ENCODE data around the gene KRTAP5-8. TPM values are rescaled to one million over a fixed set of nuclear protein-coding genes. Genes with fewer than 3 reads are reported as not detected.

KRTAP5-8 gene
- total and polyA plus RNA-seq, 2 experiments from 2014 or later = not detected

DNA sequence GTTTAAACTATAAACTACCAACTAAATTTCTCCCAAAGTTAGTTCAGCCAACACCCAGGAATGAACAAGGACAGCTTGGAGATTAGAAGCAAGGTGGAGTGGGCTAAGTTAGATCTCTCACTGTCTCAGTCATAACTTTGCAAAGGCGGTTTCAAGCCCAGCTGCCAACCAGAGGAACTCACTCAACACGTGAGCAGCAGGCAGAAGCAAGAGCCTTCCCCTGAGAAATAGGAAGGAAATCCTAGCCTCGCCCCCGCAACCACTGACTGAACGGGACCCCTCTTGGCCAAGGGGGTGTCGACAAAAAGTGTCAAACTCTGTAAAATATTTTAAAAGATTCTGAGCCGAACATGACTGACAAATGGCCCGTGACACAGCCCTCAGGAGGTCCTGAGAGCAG lies 6.0 kb downstream of the KRTAP5-8 start:
- Histone ChIP-seq H3K9me3 (ENCODE audit: low read depth) (no peaks in the 10 kb centered on the region), H3K27me3 (no peaks in the 10 kb centered on the region), H3K4me1 (ENCODE audit: low read depth) (no peaks in the 10 kb centered on the region), H3K27ac (no peak overlapping the region), H3K4me3 (no peak overlapping the region), H3K36me3 (no peaks in the 10 kb centered on the region)
- TF ChIP-seq, protein P1, sequence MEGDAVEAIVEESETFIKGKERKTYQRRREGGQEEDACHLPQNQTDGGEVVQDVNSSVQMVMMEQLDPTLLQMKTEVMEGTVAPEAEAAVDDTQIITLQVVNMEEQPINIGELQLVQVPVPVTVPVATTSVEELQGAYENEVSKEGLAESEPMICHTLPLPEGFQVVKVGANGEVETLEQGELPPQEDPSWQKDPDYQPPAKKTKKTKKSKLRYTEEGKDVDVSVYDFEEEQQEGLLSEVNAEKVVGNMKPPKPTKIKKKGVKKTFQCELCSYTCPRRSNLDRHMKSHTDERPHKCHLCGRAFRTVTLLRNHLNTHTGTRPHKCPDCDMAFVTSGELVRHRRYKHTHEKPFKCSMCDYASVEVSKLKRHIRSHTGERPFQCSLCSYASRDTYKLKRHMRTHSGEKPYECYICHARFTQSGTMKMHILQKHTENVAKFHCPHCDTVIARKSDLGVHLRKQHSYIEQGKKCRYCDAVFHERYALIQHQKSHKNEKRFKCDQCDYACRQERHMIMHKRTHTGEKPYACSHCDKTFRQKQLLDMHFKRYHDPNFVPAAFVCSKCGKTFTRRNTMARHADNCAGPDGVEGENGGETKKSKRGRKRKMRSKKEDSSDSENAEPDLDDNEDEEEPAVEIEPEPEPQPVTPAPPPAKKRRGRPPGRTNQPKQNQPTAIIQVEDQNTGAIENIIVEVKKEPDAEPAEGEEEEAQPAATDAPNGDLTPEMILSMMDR (IDR thresholded peaks at IDR 0.05; ENCODE audit: low read depth, low read length) = no peak
- no peak for DNase-seq (ENCODE audit: low read depth in 1 of 2, low spot score in 1 of 2)

DNA sequence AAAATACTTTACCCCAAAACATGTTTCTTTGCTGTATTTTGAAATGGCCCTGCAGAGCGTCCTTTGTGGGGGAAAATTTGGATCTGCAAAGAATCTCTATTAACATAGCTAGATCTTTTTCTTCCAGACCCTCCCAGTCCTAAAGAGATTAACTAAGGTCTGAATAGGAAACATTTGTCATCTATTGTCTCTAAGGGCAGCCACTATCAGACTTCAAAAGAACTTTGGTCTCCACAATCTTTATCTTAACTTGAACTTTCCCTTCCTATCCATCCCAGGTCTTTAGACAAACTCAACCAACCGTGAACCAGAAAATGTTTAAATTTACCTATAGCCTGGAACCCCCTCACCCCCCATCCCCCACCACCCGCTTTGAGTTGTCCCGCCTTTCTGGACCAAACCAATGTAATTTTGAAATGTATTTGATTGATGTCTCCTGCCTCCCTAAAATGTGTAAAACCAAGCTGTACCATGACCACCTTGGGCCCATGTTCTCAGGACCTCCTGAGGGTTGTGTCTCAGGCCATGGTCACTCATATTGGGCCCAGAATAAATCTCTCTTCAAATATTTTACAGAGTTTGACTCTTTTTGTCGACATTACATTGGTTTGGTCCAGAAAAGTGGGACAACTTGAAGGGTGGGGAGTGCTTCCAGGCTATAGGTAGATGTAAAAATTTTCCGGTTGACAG lies 6.8 kb downstream of the KRTAP5-8 start:
- Histone ChIP-seq H3K9me3 (ENCODE audit: low read depth) (no peaks in the 10 kb centered on the region), H3K4me3 (no peak overlapping the region), H3K36me3 (no peaks in the 10 kb centered on the region), H3K27ac (no peak overlapping the region), H3K27me3 (no peaks in the 10 kb centered on the region), H3K4me1 (ENCODE audit: low read depth) (no peaks in the 10 kb centered on the region)
- TF ChIP-seq, protein P1 (IDR thresholded peaks at IDR 0.05; ENCODE audit: low read depth, low read length) = no peak
- no peak for DNase-seq (ENCODE audit: low read depth in 1 of 2, low spot score in 1 of 2)

DNA sequence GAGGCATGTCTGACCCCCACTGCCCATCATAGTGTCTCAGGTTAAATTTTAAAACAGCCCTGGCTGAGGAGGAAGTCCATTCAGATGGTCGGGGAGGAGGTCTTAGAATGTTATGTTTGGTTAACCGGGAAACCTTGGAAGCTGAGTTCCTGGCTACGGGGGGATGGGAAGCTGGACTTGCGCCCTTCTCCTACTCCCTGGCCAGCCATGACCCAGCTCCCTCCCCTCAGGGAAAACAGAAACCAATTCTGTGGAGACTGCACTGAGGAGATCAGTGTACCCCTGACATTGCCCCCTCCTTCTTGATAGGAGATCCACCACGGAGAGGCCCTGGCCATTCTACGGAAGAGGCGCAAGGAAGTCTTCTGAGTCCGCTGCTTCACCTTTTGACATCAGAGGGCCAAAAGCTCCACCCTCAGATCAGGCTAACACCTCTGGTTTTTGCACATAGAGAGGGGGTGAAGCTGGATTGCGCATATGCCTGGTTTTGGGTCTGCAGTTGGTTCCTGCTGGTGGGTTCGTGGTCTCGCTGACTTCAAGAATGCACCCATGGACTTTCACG lies 7.7 kb downstream of the KRTAP5-8 start:
- no peaks in the 10 kb centered on the region for H3K27me3 ChIP-seq
- no peak overlapping the region for H3K27ac ChIP-seq
- H3K4me3 ChIP-seq = no peak overlapping the region
- no peaks in the 10 kb centered on the region for H3K4me1 ChIP-seq (ENCODE audit: low read depth)
- no peaks in the 10 kb centered on the region for H3K9me3 ChIP-seq (ENCODE audit: low read depth)
- no peak for DNase-seq (ENCODE audit: low read depth in 1 of 2, low spot score in 1 of 2)
- TF ChIP-seq, protein P1 (IDR thresholded peaks at IDR 0.05; ENCODE audit: low read depth, low read length) = no peak
- H3K36me3 ChIP-seq = no peaks in the 10 kb centered on the region

DNA sequence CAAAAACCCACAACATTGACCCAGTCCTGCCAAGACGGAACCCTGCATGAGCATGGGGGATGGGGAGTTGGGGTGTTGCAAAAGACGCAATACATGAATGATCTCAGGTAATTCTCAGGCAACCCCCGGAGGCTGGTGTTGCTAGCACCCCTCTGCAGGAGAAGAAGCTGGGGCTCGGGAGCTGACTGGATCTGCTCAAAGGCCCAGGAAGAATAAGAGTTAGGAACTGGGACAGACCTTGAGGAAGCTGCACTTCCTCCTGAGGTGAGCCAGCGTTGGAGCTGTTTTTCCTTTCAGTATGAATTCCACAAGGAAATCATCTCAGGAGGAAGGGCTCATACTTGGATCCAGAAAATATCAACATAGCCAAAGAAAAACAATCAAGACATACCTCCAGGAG lies 10.3 kb downstream of the KRTAP5-8 start, which contains the start of gene KRTAP5-9:
Gene KRTAP5-9, plus strand, starts transcription at position 301 of the 400 bp plus-strand sequence. CDS start 238 bp downstream, outside the sequence.
- no peak within 1 kb of the TSS for H3K4me3 ChIP-seq
- H3K36me3 ChIP-seq = no peaks in the 10 kb centered on the region
- no peaks in the 10 kb centered on the region for H3K4me1 ChIP-seq (ENCODE audit: low read depth)
- H3K9me3 ChIP-seq (ENCODE audit: low read depth) = no peaks in the 10 kb centered on the region
- TF ChIP-seq, protein P1 (IDR thresholded peaks at IDR 0.05; ENCODE audit: low read depth, low read length) = no peak
- DNase-seq (ENCODE audit: low read depth in 1 of 2, low spot score in 1 of 2) = no peak
- H3K27me3 ChIP-seq = no peaks in the 10 kb centered on the region
- H3K27ac ChIP-seq = no peak within 1 kb of the TSS

DNA sequence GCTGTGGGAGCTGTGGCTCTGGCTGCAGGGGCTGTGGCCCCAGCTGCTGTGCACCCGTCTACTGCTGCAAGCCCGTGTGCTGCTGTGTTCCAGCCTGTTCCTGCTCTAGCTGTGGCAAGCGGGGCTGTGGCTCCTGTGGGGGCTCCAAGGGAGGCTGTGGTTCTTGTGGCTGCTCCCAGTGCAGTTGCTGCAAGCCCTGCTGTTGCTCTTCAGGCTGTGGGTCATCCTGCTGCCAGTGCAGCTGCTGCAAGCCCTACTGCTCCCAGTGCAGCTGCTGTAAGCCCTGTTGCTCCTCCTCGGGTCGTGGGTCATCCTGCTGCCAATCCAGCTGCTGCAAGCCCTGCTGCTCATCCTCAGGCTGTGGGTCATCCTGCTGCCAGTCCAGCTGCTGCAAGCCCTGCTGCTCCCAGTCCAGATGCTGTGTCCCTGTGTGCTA lies 10.9 kb downstream of the KRTAP5-8 start:
- Histone ChIP-seq H3K36me3 (no peaks in the 10 kb centered on the region), H3K4me1 (ENCODE audit: low read depth) (no peaks in the 10 kb centered on the region), H3K4me3 (no peak overlapping the region), H3K27me3 (no peaks in the 10 kb centered on the region), H3K9me3 (ENCODE audit: low read depth) (no peaks in the 10 kb centered on the region), H3K27ac (no peak overlapping the region)
- no peak for DNase-seq (ENCODE audit: low read depth in 1 of 2, low spot score in 1 of 2)
- TF ChIP-seq, protein P1 (IDR thresholded peaks at IDR 0.05; ENCODE audit: low read depth, low read length) = no peak
